Measurements from ENCODE around the gene HNRNPL.
"Not testable (repeated sequence)": the region's sequence is repeated elsewhere in the genome, so short reads cannot be mapped to it uniquely, and the experiment has no call there.

HNRNPL gene

DNA sequence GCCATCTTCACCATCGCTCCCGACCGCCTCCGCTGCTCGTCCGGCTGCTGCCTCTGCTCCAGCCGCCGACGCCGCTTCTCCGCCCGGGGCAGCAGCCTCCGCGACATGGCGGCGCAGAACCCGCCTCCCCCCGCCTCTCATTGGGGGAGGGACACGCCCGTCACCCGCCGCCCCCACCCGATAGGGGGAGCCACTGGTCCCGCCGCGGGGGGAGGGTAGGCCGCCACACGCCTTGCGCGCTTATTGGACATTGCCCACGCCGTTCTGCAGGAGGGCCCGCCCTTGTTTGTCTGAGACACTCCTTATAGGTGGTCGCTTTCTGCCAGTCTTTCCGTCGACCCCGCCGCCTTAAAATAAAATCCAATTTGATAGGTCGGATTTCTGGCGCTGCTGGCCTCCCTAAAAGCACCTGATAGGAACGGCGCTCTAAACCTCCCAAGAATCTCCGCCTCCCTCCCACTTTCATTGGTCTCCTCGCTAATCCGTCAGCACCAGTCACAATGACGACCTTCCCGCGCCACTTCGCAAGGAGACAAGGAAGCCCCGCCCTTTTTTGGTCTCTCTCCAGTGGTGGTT is at the start of gene HNRNPL:
Gene HNRNPL (minus strand): TSS at position 127 of the 576 bp plus-strand sequence. CDS start 20 bp downstream, at position 107.
- peak; percentile 100 for DNase-seq

- no peak for DNase-seq
Measured at GRCh38 chr19:38898788-38899446, 49.1 kb upstream of the HNRNPL start.

- DNase-seq: no peak
Measured at GRCh38 chr19:38894968-38895367, 45.2 kb upstream of the HNRNPL start.

DNA sequence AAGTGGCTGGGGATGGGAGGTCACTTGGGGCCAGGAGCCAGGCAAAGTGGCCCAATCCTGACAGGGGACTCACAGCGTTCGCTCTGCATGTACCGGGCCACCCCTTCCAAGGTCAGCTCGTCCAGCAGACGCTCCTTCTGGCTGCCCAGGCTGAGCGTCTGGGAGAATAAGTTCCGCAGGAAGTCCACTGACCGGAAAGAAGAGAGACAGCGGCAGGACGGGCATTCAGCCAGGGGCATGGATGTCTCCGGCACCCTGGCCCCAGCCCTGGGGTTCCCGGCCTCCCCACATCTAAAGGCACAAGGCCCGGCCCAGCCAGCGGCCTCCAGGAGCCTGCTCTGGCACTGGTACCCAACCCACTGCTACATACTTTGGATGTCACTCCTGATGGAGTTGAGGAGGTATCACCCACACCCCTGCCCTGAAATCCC is 43.6 kb upstream of the HNRNPL start:
- DNase-seq: no peak

DNA sequence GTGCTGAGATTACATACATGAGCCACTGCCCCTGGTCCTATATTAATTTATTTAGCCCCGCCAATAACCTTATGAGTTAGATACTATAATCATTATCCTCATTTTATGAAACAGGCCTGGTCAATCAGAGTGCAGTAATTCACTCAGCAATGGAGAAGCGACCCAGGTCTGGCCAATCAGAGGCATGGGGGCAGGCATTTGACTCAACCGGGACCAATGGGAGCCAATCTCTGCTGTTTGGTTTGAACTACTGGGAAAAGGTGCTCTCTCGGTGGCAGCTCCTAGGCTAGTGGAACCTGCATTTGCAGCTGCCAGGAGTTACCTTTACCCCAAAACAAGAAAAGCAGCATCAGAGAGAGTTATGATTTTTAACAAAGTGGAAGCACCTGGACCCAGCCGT is 43.1 kb upstream of the HNRNPL start:
- DNase-seq: no peak

- peak; percentile 48 for DNase-seq
Measured at GRCh38 chr19:38891771-38892170, 42.0 kb upstream of the HNRNPL start.

- DNase-seq: no peak
Measured at GRCh38 chr19:38890686-38891085, 40.9 kb upstream of the HNRNPL start.

DNA sequence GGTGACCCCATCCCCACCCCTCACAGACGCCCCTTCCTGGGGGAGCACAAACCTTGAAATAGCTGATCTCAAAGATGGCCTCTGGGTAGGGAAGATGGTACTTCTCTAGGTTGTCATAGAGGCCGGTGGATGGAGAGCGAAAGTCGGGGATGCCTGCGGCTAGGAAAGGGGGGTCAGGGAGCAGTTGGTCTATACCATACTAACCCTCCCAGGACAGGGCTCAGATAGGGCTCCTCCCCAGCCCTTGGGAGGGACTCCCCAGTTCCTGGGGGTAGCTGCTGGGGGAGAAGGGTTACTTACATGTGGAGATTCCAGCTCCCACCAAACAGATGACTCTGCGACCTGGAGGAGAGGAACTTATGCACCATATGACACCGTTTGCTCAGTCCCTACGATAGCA is 40.0 kb upstream of the HNRNPL start:
- no peak for DNase-seq

DNA sequence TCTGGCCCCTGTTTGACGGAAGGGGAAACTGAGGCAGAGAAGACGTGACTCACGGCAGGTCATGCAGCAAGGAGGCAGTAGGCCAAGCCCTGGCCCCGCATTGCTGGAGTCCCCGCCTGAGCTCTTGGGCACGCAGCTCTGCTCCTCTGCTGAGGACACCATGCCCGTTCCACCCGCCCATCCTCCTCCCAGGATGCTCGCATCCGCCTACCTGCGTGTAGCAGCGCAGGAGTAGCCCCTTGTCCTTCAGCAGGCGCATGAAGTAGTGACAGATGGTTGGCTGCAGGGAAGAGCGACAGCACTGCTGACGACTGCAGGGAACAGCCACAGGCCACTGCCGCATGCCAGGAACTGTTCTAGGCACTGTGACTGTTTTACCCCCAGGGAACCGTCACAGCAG is 39.1 kb upstream of the HNRNPL start:
- DNase-seq: no peak

DNA sequence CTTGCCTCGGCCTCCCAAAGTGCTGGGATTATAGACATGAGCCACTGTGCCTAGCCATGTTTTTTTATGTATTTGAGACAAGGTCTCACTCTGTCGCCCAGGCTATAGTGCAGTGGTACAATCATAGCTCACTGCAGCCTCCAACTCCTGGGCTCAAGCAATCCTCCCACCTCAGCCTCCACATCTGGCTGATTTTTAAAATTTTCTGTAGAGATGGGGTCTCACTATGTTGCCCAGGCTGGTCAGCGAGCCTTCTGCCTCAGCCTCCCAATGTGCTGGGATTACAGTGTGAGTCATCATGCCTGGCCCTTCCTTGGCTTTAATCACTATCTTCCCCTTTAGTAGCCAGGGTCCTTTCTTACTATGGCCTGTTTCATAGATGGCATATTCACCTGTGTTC is 34.9 kb upstream of the HNRNPL start:
- not testable (repeated sequence) for DNase-seq

DNA sequence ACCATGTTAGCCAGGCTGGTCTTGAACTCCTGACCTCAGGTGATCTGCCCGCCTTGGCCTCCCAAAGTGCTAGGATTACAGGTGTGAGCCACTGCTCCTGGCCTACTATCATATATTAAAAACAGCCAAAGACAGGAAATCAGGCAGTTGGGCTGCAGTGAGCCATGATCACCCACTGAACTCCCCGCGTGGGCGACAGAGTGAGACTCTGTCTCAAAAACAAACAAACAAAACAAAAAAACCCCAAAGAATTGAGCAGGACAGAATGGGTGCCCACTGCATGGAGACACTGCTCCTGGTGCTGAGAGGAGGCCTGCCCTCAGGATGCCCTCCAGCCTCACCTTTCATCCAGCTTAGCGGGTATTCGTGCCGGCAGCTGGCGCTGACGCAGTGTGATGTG is 33.5 kb upstream of the HNRNPL start:
- DNase-seq: no peak

- no peak for DNase-seq
Measured at GRCh38 chr19:38880882-38881609, 31.3 kb upstream of the HNRNPL start.

DNA sequence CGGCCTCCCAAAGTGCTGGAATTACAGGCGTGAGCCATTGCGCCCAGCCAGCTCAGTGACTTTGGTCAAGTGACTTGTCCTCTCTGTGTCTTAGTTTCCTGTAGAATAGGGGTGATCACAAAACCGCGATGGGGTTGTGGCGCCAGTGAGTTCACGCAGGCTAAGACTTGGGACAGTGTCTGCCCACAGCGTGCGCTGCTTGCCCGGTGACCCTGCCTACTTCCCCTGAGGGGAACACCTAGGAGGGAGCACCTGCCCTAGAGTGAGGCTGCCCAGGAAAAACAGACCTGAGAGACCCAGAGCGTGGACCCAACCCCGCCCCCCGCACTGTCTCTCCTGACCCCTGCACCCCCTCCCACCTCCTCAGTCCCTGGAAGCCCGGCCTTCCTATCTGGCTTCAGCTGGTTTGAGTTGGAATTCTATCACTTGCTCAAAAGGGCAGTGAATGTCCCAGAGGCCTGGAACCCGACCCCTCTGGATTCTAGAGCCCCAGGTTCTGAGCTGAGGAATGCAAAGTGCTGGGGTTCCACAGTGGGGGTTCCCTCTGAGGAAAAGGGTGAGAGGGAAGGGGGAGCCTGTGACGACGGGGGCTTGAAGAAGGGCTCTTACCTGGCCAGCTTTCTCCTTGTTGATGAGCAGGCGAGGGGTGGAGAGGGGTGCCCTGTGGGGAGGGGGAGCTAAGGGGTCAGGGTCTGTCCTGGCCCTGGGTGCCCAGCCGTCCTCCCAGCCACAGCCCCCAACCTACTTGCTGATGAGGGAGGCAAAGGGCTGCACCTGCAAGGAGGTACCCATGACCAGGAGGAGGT is 30.5 kb upstream of the HNRNPL start:
- no peak for DNase-seq

GRCh38 chr19:38879400-38879751 is 29.6 kb upstream of the HNRNPL start:
- DNase-seq: no peak

- no peak for DNase-seq
Measured at GRCh38 chr19:38878575-38879399, 29.0 kb upstream of the HNRNPL start.

- no peak for DNase-seq
Measured at GRCh38 chr19:38877781-38878574, 28.2 kb upstream of the HNRNPL start, which contains the start of gene RINL. Gene RINL (minus strand): TSS chr19:38878275. CDS start chr19:38876742, 1,533 bp downstream.

DNA sequence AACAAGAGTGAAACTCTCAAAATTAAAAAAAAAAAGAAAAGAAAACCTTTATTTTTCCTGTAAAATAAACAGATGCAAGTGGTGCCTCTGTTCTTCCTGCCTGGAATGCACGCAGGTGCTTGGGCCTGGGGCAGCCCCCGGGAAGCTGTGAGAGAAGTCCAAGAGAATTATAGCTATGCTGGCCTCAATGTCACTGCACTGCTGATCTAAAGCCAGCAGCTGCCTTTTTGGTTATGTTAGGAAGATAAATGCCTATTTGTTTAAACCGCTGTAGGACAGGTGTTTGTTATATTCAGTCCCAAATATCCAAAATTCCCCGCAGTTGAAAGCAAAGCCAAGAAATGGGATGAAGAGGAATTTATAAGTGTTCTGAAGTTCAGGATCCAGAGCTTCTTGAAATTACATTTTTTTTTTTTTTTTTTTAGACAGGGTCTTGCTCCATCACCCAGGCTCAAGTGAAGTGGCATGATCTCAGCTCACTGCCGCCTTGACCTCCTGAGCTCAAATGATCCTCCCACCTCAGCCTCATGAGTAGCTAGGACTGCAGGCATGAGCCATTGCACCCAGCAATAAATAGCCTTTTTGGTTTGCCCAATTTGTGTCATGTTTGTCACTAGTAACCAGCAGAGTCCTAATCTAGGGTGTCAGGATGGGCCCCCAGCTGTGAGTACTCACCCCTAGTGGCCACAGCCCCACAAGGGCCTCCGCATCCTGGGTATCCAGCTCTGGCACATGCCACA is 26.0 kb upstream of the HNRNPL start:
- no peak for DNase-seq

DNA sequence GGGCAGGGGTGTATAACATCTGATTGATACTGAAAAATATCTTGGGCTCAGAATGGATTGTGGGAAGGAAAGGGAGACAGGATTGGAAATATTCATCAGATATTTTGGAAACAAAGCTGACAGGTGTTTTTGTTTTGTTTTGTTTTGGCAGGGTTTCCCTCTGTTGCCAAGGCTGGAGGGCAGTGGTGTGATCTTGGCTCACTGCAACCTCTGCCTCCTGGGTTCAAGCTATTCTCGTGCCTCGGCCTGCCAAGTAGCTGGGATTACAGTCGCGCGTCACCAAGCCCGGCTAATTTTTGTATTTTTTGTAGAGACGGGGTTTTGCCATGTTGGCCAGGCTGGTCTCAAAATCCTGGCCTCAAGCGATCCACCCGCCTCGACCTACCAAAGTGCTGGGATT is 23.6 kb upstream of the HNRNPL start:
- not testable (repeated sequence) for DNase-seq

GRCh38 chr19:38870612-38871011 is 20.8 kb upstream of the HNRNPL start:
- no peak for DNase-seq

GRCh38 chr19:38869836-38870607 is 20.2 kb upstream of the HNRNPL start:
- DNase-seq: peak; percentile 62

Measured in midbrain (tissue), 1 donor.